Measurements from ENCODE around the gene COL23A1.

- no peak for TF ChIP-seq POLR2AphosphoS2 (conservative IDR thresholded peaks at IDR 0.05; ENCODE audit: low read length)
- no peak for TF ChIP-seq REST (IDR thresholded peaks at IDR 0.05)
- TF ChIP-seq RCOR1 (IDR thresholded peaks at IDR 0.05; ENCODE audit: low read depth, low read length), result no peak
- TF ChIP-seq ELK1 (IDR thresholded peaks at IDR 0.05; ENCODE audit: low read depth, low read length), result no peak
- no peak for TF ChIP-seq CHD2 (IDR thresholded peaks at IDR 0.05; ENCODE audit: low read length, partially characterized antibody)
Observed at GRCh38 chr5:178471711-178472110, 118.5 kb downstream of the COL23A1 start.

Data from A549 (cell line).